HUES64 (cell line): Measurements from ENCODE around the gene MEI4.
"Not testable (repeated sequence)": the region's sequence is repeated elsewhere in the genome, so short reads cannot be mapped to it uniquely, and the experiment has no call there.

Experiments used
- H3K27ac ChIP-seq: 2 replicates; pipeline ENCODE4 v1.7.0; 2013; ENCODE audit warnings: low read depth, low read length, inconsistent platforms
- H3K27me3 ChIP-seq: 2 replicates; pipeline ENCODE4 v1.6.1; 2013; ENCODE audit warnings: mild to moderate bottlenecking, low read length; ENCODE audit not compliant: insufficient read depth
- H3K36me3 ChIP-seq: 2 replicates; pipeline ENCODE4 v1.6.1; 2013; ENCODE audit warnings: mild to moderate bottlenecking, low read length; ENCODE audit not compliant: insufficient read depth
- H3K4me1 ChIP-seq: 2 replicates; pipeline ENCODE4 v1.6.1; 2013; ENCODE audit warnings: mild to moderate bottlenecking, low read length, moderate library complexity; ENCODE audit not compliant: insufficient read depth
- H3K4me3 ChIP-seq: 2 replicates; pipeline ENCODE4 v1.5.1; 2013; ENCODE audit warnings: mild to moderate bottlenecking, low read length, moderate library complexity
- H3K9ac ChIP-seq: 2 replicates; pipeline ENCODE4 v1.6.1; 2013; ENCODE audit warnings: mild to moderate bottlenecking, low read depth, low read length
- H3K9me3 ChIP-seq: 2 replicates; pipeline ENCODE4 v1.6.1; 2013; ENCODE audit warnings: low read depth, low read length; ENCODE audit not compliant: insufficient read depth
- WGBS: fragments of 150-250, 120-280 bp; methylation state at CpG from one replicate; pipeline ENCODE4 v1.1.7; 2013; ENCODE audit warnings: missing lambda C conversion rate; 5-methylcytosine and 5-hydroxymethylcytosine counted together

Gene MEI4

DNA sequence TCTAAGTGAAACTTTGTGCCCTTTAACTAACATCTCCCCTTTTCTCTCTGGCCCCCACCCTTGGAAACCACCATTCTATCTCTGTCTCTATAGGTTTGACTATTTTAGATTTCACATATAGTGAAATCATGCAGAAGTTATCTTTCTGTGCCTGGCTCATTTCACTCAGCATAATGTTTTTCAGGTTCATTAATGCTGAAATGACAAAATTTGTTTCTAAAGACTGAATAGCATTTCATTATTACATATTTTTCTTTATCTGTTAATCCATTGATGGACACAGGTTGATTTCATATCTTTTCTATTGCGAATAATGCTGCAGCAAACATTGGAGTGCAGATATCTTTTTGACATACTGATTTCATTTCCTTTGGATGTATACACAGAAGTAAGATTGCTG is 30.7 kb downstream of the MEI4 start:
- no peak overlapping the region for H3K27ac ChIP-seq
- 91% methylated on average over 1 of the region's 1 CpG for WGBS

GRCh38 chr6:77686931-77687330 is 34.1 kb downstream of the MEI4 start:
- 91% methylated on average over 1 of the region's 2 CpGs for WGBS
- Histone ChIP-seq H3K36me3 (no peaks in the 10 kb centered on the region), H3K27me3 (no peaks in the 10 kb centered on the region), H3K9ac (no peak overlapping the region), H3K27ac (no peak overlapping the region), H3K9me3 (no peaks in the 10 kb centered on the region), H3K4me1 (no peaks in the 10 kb centered on the region), H3K4me3 (no peak overlapping the region)

More for the DNA sequence above, 30.7 kb downstream of the MEI4 start:
- H3K36me3 ChIP-seq: no peaks in the 10 kb centered on the region
- H3K9ac ChIP-seq: no peak overlapping the region
- H3K9me3 ChIP-seq: no peaks in the 10 kb centered on the region
- no peak overlapping the region for H3K4me3 ChIP-seq
- no peaks in the 10 kb centered on the region for H3K27me3 ChIP-seq
- no peaks in the 10 kb centered on the region for H3K4me1 ChIP-seq

GRCh38 chr6:77688649-77689048 is 35.8 kb downstream of the MEI4 start:
- WGBS: 88% methylated on average over 1 of the region's 1 CpG
- H3K4me1 ChIP-seq: no peaks in the 10 kb centered on the region

DNA sequence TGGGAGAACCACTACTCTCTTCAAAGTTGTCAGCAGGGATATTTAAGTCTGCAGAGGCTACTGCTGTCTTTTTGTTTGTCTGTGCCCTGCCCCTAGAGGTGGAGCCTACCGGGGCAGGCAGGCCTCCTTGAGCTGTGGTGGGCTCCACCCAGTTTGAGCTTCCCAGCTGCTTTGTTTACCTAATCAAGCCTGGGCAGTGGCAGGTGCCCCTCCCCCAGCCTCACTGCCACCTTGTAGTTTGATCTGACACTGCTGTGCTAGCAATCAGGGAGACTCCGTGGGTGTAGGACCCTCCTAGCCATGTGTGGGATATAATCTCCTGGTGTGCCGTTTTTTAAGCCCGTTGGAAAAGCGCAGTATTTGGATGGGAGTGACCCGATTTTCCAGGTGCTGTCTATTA is 47.3 kb downstream of the MEI4 start:
- Histone ChIP-seq H3K4me1 (peaks cover 17% of the 10 kb centered on the region), H3K9me3 (peaks cover 15% of the 10 kb centered on the region)
- not testable (repeated sequence) for H3K27ac ChIP-seq, H3K9ac ChIP-seq, H3K36me3 ChIP-seq, H3K27me3 ChIP-seq, H3K4me3 ChIP-seq
- WGBS: 89% methylated on average over 6 of the region's 6 CpGs

More at GRCh38 chr6:77688649-77689048, 35.8 kb downstream of the MEI4 start:
- no peaks in the 10 kb centered on the region for H3K9me3 ChIP-seq
- H3K4me3 ChIP-seq: no peak overlapping the region
- H3K27ac ChIP-seq: no peak overlapping the region
- no peaks in the 10 kb centered on the region for H3K36me3 ChIP-seq
- H3K27me3 ChIP-seq: no peaks in the 10 kb centered on the region
- H3K9ac ChIP-seq: no peak overlapping the region

DNA sequence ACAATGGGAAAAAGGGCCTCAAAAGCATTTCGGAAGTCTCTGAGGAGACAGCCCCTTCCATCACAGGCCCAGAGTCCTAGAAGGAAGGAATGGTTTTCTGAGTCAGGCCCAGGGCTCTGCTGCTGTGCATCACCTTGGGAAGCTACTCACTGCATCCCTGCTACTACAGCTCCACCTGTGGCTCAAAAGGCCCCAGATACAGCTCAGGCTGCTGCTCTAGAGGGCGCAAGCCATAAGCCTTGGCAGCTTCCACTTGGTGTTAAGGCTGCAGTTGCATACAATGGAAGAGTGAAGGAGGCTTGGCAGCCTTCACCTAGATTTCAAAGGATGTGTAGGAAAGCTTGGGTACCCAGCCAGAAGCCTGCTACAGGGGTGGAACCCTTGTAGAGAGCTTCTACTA is 54.8 kb downstream of the MEI4 start:
- peaks cover 15% of the 10 kb centered on the region for H3K4me1 ChIP-seq
- 89% methylated on average over 2 of the region's 2 CpGs for WGBS
- no peak overlapping the region for H3K9ac ChIP-seq
- no peaks in the 10 kb centered on the region for H3K27me3 ChIP-seq
- 0 out of 2 replicates have a peak, but pooled peaks cover 10% of the 10 kb centered on the region for H3K9me3 ChIP-seq
- H3K27ac ChIP-seq: no peak overlapping the region
- no peaks in the 10 kb centered on the region for H3K36me3 ChIP-seq
- no peak overlapping the region for H3K4me3 ChIP-seq

DNA sequence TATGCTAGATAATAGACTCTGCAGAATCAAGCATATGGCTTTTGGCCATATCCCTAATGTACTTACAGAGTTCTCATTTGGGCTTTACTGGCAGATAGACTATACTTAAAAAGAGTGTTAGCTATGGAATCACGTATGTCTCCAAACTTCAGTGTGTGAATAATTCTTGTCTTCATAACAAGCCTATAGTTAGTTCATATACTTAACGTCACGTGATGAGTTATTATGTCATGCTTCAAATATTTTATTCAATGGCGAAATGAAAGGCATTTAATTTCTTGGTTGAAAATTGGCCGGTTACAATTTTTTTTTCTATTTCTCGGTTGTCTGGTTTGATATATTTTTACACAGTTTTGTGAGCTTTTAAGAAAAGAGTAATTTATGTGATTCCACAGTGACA is 62.7 kb downstream of the MEI4 start:
- H3K27ac ChIP-seq: no peak overlapping the region
- 93% methylated on average over 6 of the region's 6 CpGs for WGBS
- H3K4me1 ChIP-seq: peaks cover 10% of the 10 kb centered on the region
- H3K9me3 ChIP-seq: no peaks in the 10 kb centered on the region
- no peak overlapping the region for H3K4me3 ChIP-seq
- H3K36me3 ChIP-seq: no peaks in the 10 kb centered on the region
- no peaks in the 10 kb centered on the region for H3K27me3 ChIP-seq
- no peak overlapping the region for H3K9ac ChIP-seq

- Histone ChIP-seq H3K9ac (no peak overlapping the region), H3K27ac (no peak overlapping the region), H3K4me1 (peaks cover 10% of the 10 kb centered on the region), H3K4me3 (no peak overlapping the region), H3K9me3 (no peaks in the 10 kb centered on the region), H3K27me3 (no peaks in the 10 kb centered on the region), H3K36me3 (no peaks in the 10 kb centered on the region)
- WGBS: 88% methylated on average over 1 of the region's 1 CpG
Observed at GRCh38 chr6:77716311-77716710, 63.5 kb downstream of the MEI4 start.

DNA sequence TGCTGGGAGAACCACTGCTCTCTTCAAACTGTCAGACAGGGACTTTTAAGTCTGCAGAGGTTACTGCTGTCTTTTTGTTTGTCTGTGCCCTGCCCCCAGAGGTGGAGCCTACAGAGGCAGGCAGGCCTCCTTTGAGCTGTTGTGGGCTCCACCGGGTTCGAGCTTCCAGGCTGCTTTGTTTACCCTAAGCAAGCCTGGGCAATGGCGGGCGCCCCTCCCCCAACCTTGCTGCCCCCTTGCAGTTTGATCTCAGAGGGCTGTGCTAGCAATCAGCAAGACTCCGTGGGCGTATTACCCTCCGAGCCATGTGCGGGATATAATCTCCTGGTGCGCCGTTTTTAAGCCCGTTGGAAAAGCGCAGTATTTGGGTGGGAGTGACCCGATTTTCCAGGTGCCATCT is 83.2 kb downstream of the MEI4 start:
- H3K27ac ChIP-seq, H3K4me3 ChIP-seq, H3K4me1 ChIP-seq, H3K9me3 ChIP-seq, H3K36me3 ChIP-seq, H3K9ac ChIP-seq, H3K27me3 ChIP-seq: not testable (repeated sequence)
- 88% methylated on average over 13 of the region's 13 CpGs for WGBS

- WGBS: 88% methylated on average over 1 of the region's 1 CpG
- Histone ChIP-seq H3K4me1 (no peaks in the 10 kb centered on the region), H3K9ac (no peak overlapping the region)
Observed at GRCh38 chr6:77740380-77740779, 87.5 kb downstream of the MEI4 start.

DNA sequence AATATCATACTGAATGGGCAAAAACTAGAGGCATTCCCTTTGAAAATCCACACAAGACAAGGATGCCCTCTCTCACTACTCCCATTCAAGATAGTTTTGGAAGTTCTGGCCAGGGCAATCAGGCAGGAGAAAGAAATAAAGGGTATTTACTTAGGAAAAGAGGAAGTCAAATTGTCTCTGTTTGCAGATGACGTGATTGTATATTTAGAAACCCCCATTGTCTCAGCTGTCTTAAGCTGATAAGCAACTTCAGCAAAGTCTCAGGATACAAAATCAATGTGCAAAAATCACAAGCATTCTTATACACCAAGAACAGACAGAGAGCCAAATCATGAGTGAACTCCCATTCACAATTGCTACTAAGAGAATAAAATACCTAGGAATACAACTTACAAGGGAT is 99.3 kb downstream of the MEI4 start:
- not testable (repeated sequence) for H3K9ac ChIP-seq, H3K36me3 ChIP-seq, H3K9me3 ChIP-seq, H3K4me1 ChIP-seq, H3K4me3 ChIP-seq, H3K27me3 ChIP-seq, H3K27ac ChIP-seq
- 100% methylated on average over 1 of the region's 1 CpG for WGBS

More at GRCh38 chr6:77740380-77740779, 87.5 kb downstream of the MEI4 start:
- no peaks in the 10 kb centered on the region for H3K27me3 ChIP-seq
- H3K36me3 ChIP-seq: no peaks in the 10 kb centered on the region
- H3K27ac ChIP-seq: no peak overlapping the region
- H3K9me3 ChIP-seq: peaks cover 5% of the 10 kb centered on the region; the same call in 1 of the 2 replicates
- no peak overlapping the region for H3K4me3 ChIP-seq

DNA sequence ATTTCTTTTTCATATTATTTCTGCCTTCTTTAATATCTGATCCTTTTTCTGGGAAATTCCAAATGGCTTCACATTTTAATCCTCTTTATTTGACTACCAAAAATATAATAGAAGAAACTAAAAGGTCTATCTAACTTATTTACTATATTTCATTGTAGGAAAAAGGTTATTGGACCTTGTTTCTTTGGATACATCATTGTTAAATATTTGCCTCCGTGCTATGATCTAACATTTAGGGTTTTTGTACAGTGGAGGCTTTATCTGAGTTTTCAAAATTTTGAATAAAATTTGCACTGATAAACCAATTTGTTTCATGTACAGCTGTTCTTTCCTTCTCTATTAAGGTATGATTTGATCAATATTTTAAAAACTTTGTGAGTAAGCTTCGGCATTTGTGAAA is 109.5 kb downstream of the MEI4 start:
- WGBS: 94% methylated on average over 2 of the region's 2 CpGs
- Histone ChIP-seq H3K27ac (no peak overlapping the region), H3K9me3 (no peaks in the 10 kb centered on the region)

GRCh38 chr6:77763124-77763523 is 110.3 kb downstream of the MEI4 start:
- H3K9ac ChIP-seq: no peak overlapping the region
- H3K4me3 ChIP-seq: no peak overlapping the region
- H3K27ac ChIP-seq: no peak overlapping the region
- no peaks in the 10 kb centered on the region for H3K4me1 ChIP-seq
- no peaks in the 10 kb centered on the region for H3K36me3 ChIP-seq
- 97% methylated on average over 2 of the region's 2 CpGs for WGBS
- no peaks in the 10 kb centered on the region for H3K9me3 ChIP-seq
- no peaks in the 10 kb centered on the region for H3K27me3 ChIP-seq

More for the DNA sequence above, 109.5 kb downstream of the MEI4 start:
- no peaks in the 10 kb centered on the region for H3K27me3 ChIP-seq
- no peaks in the 10 kb centered on the region for H3K36me3 ChIP-seq
- no peak overlapping the region for H3K9ac ChIP-seq
- no peaks in the 10 kb centered on the region for H3K4me1 ChIP-seq
- H3K4me3 ChIP-seq: no peak overlapping the region
